ENCODE results near the gene TSPAN9. TPM values are rescaled to one million over a fixed set of nuclear protein-coding genes. Genes with fewer than 3 reads are reported as not detected.

The TSPAN9 gene
- total and polyA plus RNA-seq, 4 donors, result 27.6 to 40.1 (median 30.9) TPM

GRCh38 chr12:3105690-3106479 lies 28.7 kb downstream of the TSPAN9 start:
- peaks cover 53% of the 10 kb centered on the region for H3K4me1 ChIP-seq (ENCODE audit: control insufficient read depth, insufficient read depth, low read length)
- H3K27ac ChIP-seq (ENCODE audit: low read depth, low read length), result no peak overlapping the region
- no peaks in the 10 kb centered on the region for H3K27me3 ChIP-seq (ENCODE audit: control insufficient read depth, insufficient read depth, low read length)
- H3K9me3 ChIP-seq (ENCODE audit: control insufficient read depth, insufficient read depth, low read length), result no peaks in the 10 kb centered on the region
- no peak for DNase-seq (ENCODE audit: low read depth in 4 of 6, low spot score in 6 of 6)
- H3K36me3 ChIP-seq (ENCODE audit: control insufficient read depth, insufficient read depth, low read length), result no peaks in the 10 kb centered on the region
- 92% methylated on average over 27 of the region's 29 CpGs for whole genome bisulfite sequencing (ENCODE audit: insufficient coverage)
- H3K4me3 ChIP-seq (ENCODE audit: low read depth, low read length), result no peak overlapping the region

- WGBS (ENCODE audit: insufficient coverage), result 66% methylated on average over 5 of the region's 7 CpGs
- DNase-seq (ENCODE audit: low read depth in 4 of 6, low spot score in 6 of 6), result no peak
- H3K9me3 ChIP-seq (ENCODE audit: control insufficient read depth, insufficient read depth, low read length), result no peaks in the 10 kb centered on the region
- H3K27me3 ChIP-seq (ENCODE audit: control insufficient read depth, insufficient read depth, low read length), result no peaks in the 10 kb centered on the region
- no peak overlapping the region for H3K4me3 ChIP-seq (ENCODE audit: low read depth, low read length)
- peaks cover 50% of the 10 kb centered on the region for H3K4me1 ChIP-seq (ENCODE audit: control insufficient read depth, insufficient read depth, low read length)
- no peaks in the 10 kb centered on the region for H3K36me3 ChIP-seq (ENCODE audit: control insufficient read depth, insufficient read depth, low read length)
- H3K27ac ChIP-seq (ENCODE audit: low read depth, low read length), result no peak overlapping the region
Observed at GRCh38 chr12:3106579-3106978, 29.4 kb downstream of the TSPAN9 start.

- H3K9me3 ChIP-seq (ENCODE audit: control insufficient read depth, insufficient read depth, low read length), result no peaks in the 10 kb centered on the region
- peak in 2 of 6 donors; percentile 44 to 66 for DNase-seq (ENCODE audit: low read depth in 4 of 6, low spot score in 6 of 6)
- no peaks in the 10 kb centered on the region for H3K27me3 ChIP-seq (ENCODE audit: control insufficient read depth, insufficient read depth, low read length)
- WGBS (ENCODE audit: insufficient coverage), result 49% methylated on average over 8 of the region's 14 CpGs
- peaks cover 45% of the 10 kb centered on the region for H3K4me1 ChIP-seq (ENCODE audit: control insufficient read depth, insufficient read depth, low read length)
- H3K36me3 ChIP-seq (ENCODE audit: control insufficient read depth, insufficient read depth, low read length), result no peaks in the 10 kb centered on the region
- no peak overlapping the region for H3K4me3 ChIP-seq (ENCODE audit: low read depth, low read length)
- no peak overlapping the region for H3K27ac ChIP-seq (ENCODE audit: low read depth, low read length)
Observed at GRCh38 chr12:3107071-3107583, 29.9 kb downstream of the TSPAN9 start.

- WGBS (ENCODE audit: insufficient coverage), result 100% methylated on average over 1 of the region's 3 CpGs
- Histone ChIP-seq H3K4me3 (ENCODE audit: low read depth, low read length) (no peak overlapping the region), H3K27ac (ENCODE audit: low read depth, low read length) (no peak overlapping the region), H3K4me1 (ENCODE audit: control insufficient read depth, insufficient read depth, low read length) (peaks cover 39% of the 10 kb centered on the region), H3K27me3 (ENCODE audit: control insufficient read depth, insufficient read depth, low read length) (no peaks in the 10 kb centered on the region), H3K36me3 (ENCODE audit: control insufficient read depth, insufficient read depth, low read length) (no peaks in the 10 kb centered on the region), H3K9me3 (ENCODE audit: control insufficient read depth, insufficient read depth, low read length) (no peaks in the 10 kb centered on the region)
- DNase-seq (ENCODE audit: low read depth in 4 of 6, low spot score in 6 of 6), result no peak
Observed at GRCh38 chr12:3107954-3108353, 30.8 kb downstream of the TSPAN9 start.

GRCh38 chr12:3110578-3110977 lies 33.4 kb downstream of the TSPAN9 start:
- Histone ChIP-seq H3K27ac (ENCODE audit: low read depth, low read length) (no peak overlapping the region), H3K9me3 (ENCODE audit: control insufficient read depth, insufficient read depth, low read length) (no peaks in the 10 kb centered on the region), H3K36me3 (ENCODE audit: control insufficient read depth, insufficient read depth, low read length) (no peaks in the 10 kb centered on the region), H3K4me1 (ENCODE audit: control insufficient read depth, insufficient read depth, low read length) (peaks cover 17% of the 10 kb centered on the region), H3K4me3 (ENCODE audit: low read depth, low read length) (no peak overlapping the region), H3K27me3 (ENCODE audit: control insufficient read depth, insufficient read depth, low read length) (no peaks in the 10 kb centered on the region)
- 70% methylated on average over 2 of the region's 2 CpGs for WGBS (ENCODE audit: insufficient coverage)
- no peak for DNase-seq (ENCODE audit: low read depth in 4 of 6, low spot score in 6 of 6)

GRCh38 chr12:3113671-3114325 lies 36.6 kb downstream of the TSPAN9 start:
- Histone ChIP-seq H3K4me1 (ENCODE audit: control insufficient read depth, insufficient read depth, low read length) (peaks cover 16% of the 10 kb centered on the region), H3K4me3 (ENCODE audit: low read depth, low read length) (no peak overlapping the region), H3K9me3 (ENCODE audit: control insufficient read depth, insufficient read depth, low read length) (no peaks in the 10 kb centered on the region), H3K36me3 (ENCODE audit: control insufficient read depth, insufficient read depth, low read length) (no peaks in the 10 kb centered on the region), H3K27ac (ENCODE audit: low read depth, low read length) (no peak overlapping the region), H3K27me3 (ENCODE audit: control insufficient read depth, insufficient read depth, low read length) (no peaks in the 10 kb centered on the region)
- WGBS (ENCODE audit: insufficient coverage), result 75% methylated on average over 6 of the region's 8 CpGs
- DNase-seq (ENCODE audit: low read depth in 4 of 6, low spot score in 6 of 6), result no peak

GRCh38 chr12:3114671-3115070 lies 37.5 kb downstream of the TSPAN9 start:
- no peak for DNase-seq (ENCODE audit: low read depth in 4 of 6, low spot score in 6 of 6)
- no peaks in the 10 kb centered on the region for H3K36me3 ChIP-seq (ENCODE audit: control insufficient read depth, insufficient read depth, low read length)
- H3K27me3 ChIP-seq (ENCODE audit: control insufficient read depth, insufficient read depth, low read length), result no peaks in the 10 kb centered on the region
- no peak overlapping the region for H3K4me3 ChIP-seq (ENCODE audit: low read depth, low read length)
- peaks cover 23% of the 10 kb centered on the region for H3K4me1 ChIP-seq (ENCODE audit: control insufficient read depth, insufficient read depth, low read length)
- no peaks in the 10 kb centered on the region for H3K9me3 ChIP-seq (ENCODE audit: control insufficient read depth, insufficient read depth, low read length)
- WGBS (ENCODE audit: insufficient coverage), result 88% methylated on average over 1 of the region's 4 CpGs
- no peak overlapping the region for H3K27ac ChIP-seq (ENCODE audit: low read depth, low read length)

- no peaks in the 10 kb centered on the region for H3K36me3 ChIP-seq (ENCODE audit: control insufficient read depth, insufficient read depth, low read length)
- no peaks in the 10 kb centered on the region for H3K9me3 ChIP-seq (ENCODE audit: control insufficient read depth, insufficient read depth, low read length)
- H3K27ac ChIP-seq (ENCODE audit: low read depth, low read length), result no peak overlapping the region
- DNase-seq (ENCODE audit: low read depth in 4 of 6, low spot score in 6 of 6), result no peak
- H3K27me3 ChIP-seq (ENCODE audit: control insufficient read depth, insufficient read depth, low read length), result no peaks in the 10 kb centered on the region
- H3K4me1 ChIP-seq (ENCODE audit: control insufficient read depth, insufficient read depth, low read length), result peaks cover 27% of the 10 kb centered on the region
- no CpG with 5 or more reads among the region's 3 CpGs for WGBS (ENCODE audit: insufficient coverage)
- H3K4me3 ChIP-seq (ENCODE audit: low read depth, low read length), result no peak overlapping the region
Observed at GRCh38 chr12:3115078-3115477, 37.9 kb downstream of the TSPAN9 start.

- H3K27me3 ChIP-seq (ENCODE audit: control insufficient read depth, insufficient read depth, low read length), result no peaks in the 10 kb centered on the region
- peak in 1 of 6 donors; percentile 34 for DNase-seq (ENCODE audit: low read depth in 4 of 6, low spot score in 6 of 6)
- peaks cover 38% of the 10 kb centered on the region for H3K4me1 ChIP-seq (ENCODE audit: control insufficient read depth, insufficient read depth, low read length)
- H3K4me3 ChIP-seq (ENCODE audit: low read depth, low read length), result no peak overlapping the region
- no peak overlapping the region for H3K27ac ChIP-seq (ENCODE audit: low read depth, low read length)
- H3K36me3 ChIP-seq (ENCODE audit: control insufficient read depth, insufficient read depth, low read length), result no peaks in the 10 kb centered on the region
- H3K9me3 ChIP-seq (ENCODE audit: control insufficient read depth, insufficient read depth, low read length), result no peaks in the 10 kb centered on the region
- 52% methylated on average over 18 of the region's 19 CpGs for whole genome bisulfite sequencing (ENCODE audit: insufficient coverage)
Observed at GRCh38 chr12:3116106-3116844, 39.1 kb downstream of the TSPAN9 start.

Measured in spinal cord (tissue), 10 donors.